ENCODE data around the gene METTL17.
A peak's percentile ranks its signal among the peaks of the same experiment; 100 is the strongest.

- TF ChIP-seq NRF1 (IDR thresholded peaks at IDR 0.05; ENCODE audit: low read depth, low read length), result no peak
- no peak for TF ChIP-seq POLR2AphosphoS5 (IDR thresholded peaks at IDR 0.05; ENCODE audit: low read depth, low read length)
- TF ChIP-seq CTCF (IDR thresholded peaks at IDR 0.05; ENCODE audit: control extremely low read depth in 1 of 3, insufficient read depth in 1 of 3, low read depth in 1 of 3, low read length in 3 of 3), result no peak
- no peak for TF ChIP-seq TBP (IDR thresholded peaks at IDR 0.05; ENCODE audit: low read depth, low read length)
- TF ChIP-seq E2F6 (IDR thresholded peaks at IDR 0.05), result no peak
- TF ChIP-seq GABPA (IDR thresholded peaks at IDR 0.05; ENCODE audit: borderline replicate concordance, insufficient read depth, low read length), result no peak
- peak; percentile 6 for TF ChIP-seq EZH2 (IDR thresholded peaks at IDR 0.05; ENCODE audit: low read depth, low read length, severe bottlenecking)
- no peak for TF ChIP-seq MAFK (IDR thresholded peaks at IDR 0.05; ENCODE audit: low read depth, low read length)
- no peak for TF ChIP-seq EP300 (IDR thresholded peaks at IDR 0.05; ENCODE audit: borderline replicate concordance in 1 of 2, low read depth in 2 of 2, low read length in 2 of 2)
- TF ChIP-seq POLR2A (IDR thresholded peaks at IDR 0.05; ENCODE audit: control extremely low read depth in 1 of 2, low read depth in 2 of 2, low read length in 2 of 2), result no peak
- TF ChIP-seq SIN3A (conservative IDR thresholded peaks at IDR 0.05 in 1 of 2, IDR thresholded peaks at IDR 0.05 in 1 of 2; ENCODE audit: low read depth in 1 of 2, low read length in 2 of 2), result no peak
Measured at GRCh38 chr14:21023817-21024584, 34.2 kb downstream of the METTL17 start.
